Cardiac fibroblast (primary cell): ENCODE measurements around the gene SEZ6L.

Experiments used
- DNase-seq, 2 donors: peaks; one replicate each; pipeline versions ENCODE4 v3.0.0 to v3.0.0-alpha.2; 2010; ENCODE audit warnings: low read depth in 2 of 2
- H3K4me3 ChIP-seq, 2 donors: replicated peaks in 1 of 2; 1 replicate in 1 of 2; 2 replicates in 1 of 2; pipeline ENCODE4 v1.5.1; 2011; ENCODE audit warnings: low read depth in 2 of 2, low read length in 2 of 2, mild to moderate bottlenecking in 2 of 2, moderate library complexity in 1 of 2
- TF ChIP-seq, protein P1 (sequence below): IDR thresholded peaks from one replicate; pipeline ENCODE4 v1.5.1; 2011; ENCODE audit warnings: low read depth, mild to moderate bottlenecking, low read length, inconsistent platforms

Gene SEZ6L

DNA sequence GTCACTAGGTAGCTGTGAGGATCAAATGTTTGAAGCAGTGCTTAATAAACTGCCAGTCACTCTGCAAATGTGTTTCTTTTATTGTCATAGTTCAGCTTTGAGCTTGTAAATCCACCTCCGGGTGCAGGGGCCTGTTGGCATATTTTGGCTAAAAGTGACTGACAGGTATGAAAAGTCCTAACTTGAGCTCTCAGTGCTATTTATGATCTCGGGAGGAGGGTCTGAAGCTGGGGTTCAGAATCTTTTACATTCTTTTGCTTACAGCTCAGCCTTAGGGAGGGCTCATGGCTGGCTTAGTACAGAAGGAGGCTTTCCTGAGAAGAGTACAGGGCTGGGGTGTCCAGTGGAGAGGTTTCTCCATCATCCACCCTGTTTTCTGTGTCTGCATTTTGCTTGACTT, 261.3 kb downstream of the SEZ6L start:
- DNase-seq, result no peak
- TF ChIP-seq, protein P1, sequence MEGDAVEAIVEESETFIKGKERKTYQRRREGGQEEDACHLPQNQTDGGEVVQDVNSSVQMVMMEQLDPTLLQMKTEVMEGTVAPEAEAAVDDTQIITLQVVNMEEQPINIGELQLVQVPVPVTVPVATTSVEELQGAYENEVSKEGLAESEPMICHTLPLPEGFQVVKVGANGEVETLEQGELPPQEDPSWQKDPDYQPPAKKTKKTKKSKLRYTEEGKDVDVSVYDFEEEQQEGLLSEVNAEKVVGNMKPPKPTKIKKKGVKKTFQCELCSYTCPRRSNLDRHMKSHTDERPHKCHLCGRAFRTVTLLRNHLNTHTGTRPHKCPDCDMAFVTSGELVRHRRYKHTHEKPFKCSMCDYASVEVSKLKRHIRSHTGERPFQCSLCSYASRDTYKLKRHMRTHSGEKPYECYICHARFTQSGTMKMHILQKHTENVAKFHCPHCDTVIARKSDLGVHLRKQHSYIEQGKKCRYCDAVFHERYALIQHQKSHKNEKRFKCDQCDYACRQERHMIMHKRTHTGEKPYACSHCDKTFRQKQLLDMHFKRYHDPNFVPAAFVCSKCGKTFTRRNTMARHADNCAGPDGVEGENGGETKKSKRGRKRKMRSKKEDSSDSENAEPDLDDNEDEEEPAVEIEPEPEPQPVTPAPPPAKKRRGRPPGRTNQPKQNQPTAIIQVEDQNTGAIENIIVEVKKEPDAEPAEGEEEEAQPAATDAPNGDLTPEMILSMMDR, result no peak
- H3K4me3 ChIP-seq, result no peak overlapping the region

DNA sequence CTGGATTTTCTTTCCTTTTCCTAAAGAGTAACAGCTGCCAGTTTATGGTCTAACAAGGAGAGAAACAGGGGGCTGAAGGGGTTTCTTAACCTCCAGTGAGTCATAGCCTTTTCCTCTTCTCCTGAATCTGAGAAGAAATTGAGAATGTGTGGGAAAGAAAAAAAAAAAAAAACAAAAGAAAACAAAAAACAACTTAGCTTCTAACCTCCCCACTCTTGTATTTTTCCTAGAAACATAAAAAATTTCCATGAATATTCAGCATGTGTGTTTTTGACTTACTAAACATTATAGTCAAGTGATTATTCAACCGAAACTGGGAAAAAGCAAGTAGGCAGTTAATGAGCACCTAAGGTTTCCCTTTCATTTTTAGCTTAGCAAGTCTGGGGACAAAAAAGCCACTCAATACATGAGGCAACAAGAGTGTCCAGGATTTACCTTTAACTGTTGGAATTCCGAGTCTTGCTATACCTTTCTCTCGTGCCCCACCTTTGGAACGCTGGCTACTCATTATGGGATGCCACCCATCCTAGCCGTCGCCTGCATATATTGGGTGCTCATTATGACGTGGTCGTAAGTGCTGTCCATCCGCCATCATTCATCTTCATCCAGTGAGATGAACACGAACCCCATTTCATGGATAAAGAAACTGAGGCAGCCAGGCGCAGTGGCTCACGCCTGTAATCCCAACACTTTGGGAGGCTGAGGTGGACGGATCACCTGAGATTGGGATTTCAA, 262.2 kb downstream of the SEZ6L start:
- H3K4me3 ChIP-seq, result no peak overlapping the region
- peak in 1 of 2 donors; percentile 21 for DNase-seq
- TF ChIP-seq, protein P1, result no peak

DNA sequence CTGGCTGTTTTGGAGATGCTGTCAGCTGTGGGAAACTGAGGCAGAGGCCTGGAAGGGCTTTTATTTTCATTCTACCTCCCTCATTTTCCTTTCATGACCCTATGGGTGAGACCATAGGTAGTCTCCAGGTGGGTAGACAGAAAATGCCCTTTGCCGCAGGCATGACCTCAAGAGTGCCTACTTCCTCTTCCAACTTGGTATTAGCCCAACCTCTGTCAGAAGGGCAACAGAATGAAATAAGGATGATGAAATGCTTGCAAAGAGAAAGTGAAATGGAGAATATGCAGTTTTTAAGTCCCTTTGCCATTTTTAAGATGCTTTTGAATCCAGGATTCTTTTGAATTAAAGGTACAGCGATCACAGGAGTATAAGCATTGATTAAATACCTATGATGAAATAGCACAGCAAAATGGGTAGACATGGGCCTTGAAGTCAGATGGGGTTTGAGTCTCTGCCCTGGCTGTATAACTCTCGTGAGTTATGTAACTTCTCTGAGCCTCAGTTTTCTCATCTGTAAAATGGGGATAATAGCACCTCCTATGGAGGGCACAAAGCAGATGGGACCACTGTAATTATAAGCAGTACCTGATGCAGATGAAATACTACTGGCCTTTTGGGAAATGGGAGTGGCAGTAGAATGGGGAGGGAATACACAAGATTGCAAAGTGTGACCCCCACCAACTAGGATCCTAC, 263.5 kb downstream of the SEZ6L start:
- no peak for DNase-seq
- TF ChIP-seq, protein P1, result no peak
- H3K4me3 ChIP-seq, result no peak overlapping the region
